ENCODE data around the gene ST3GAL5.
"Not testable (repeated sequence)": the region's sequence is repeated elsewhere in the genome, so short reads cannot be mapped to it uniquely, and the experiment has no call there.

Gene ST3GAL5

GRCh38 chr2:85886141-85886540 is 2.6 kb downstream of the ST3GAL5 start:
- Mint-ChIP-seq H3K36me3 (ENCODE audit: low read depth) (peaks cover 14% of the 10 kb centered on the region), H3K4me3 (no peak overlapping the region), H3K4me1 (peaks cover 41% of the 10 kb centered on the region), H3K9me3 (peaks cover 21% of the 10 kb centered on the region), H3K27me3 (ENCODE audit: low read depth, poor library complexity) (peaks cover 33% of the 10 kb centered on the region), H3K27ac (no peak overlapping the region)
- DNase-seq, result no peak
- TF ChIP-seq, protein P1, sequence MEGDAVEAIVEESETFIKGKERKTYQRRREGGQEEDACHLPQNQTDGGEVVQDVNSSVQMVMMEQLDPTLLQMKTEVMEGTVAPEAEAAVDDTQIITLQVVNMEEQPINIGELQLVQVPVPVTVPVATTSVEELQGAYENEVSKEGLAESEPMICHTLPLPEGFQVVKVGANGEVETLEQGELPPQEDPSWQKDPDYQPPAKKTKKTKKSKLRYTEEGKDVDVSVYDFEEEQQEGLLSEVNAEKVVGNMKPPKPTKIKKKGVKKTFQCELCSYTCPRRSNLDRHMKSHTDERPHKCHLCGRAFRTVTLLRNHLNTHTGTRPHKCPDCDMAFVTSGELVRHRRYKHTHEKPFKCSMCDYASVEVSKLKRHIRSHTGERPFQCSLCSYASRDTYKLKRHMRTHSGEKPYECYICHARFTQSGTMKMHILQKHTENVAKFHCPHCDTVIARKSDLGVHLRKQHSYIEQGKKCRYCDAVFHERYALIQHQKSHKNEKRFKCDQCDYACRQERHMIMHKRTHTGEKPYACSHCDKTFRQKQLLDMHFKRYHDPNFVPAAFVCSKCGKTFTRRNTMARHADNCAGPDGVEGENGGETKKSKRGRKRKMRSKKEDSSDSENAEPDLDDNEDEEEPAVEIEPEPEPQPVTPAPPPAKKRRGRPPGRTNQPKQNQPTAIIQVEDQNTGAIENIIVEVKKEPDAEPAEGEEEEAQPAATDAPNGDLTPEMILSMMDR (IDR thresholded peaks at IDR 0.05), result no peak

- Mint-ChIP-seq H3K36me3 (ENCODE audit: low read depth) (peaks cover 20% of the 10 kb centered on the region), H3K9me3 (peaks cover 25% of the 10 kb centered on the region), H3K27me3 (ENCODE audit: low read depth, poor library complexity) (peaks cover 21% of the 10 kb centered on the region), H3K4me1 (peaks cover 18% of the 10 kb centered on the region)
- H3K27ac Mint-ChIP-seq, H3K4me3 Mint-ChIP-seq, DNase-seq: not testable (repeated sequence)
Observed at GRCh38 chr2:85881781-85882180, 7.0 kb downstream of the ST3GAL5 start.

- Mint-ChIP-seq H3K36me3 (ENCODE audit: low read depth) (peaks cover 20% of the 10 kb centered on the region), H3K9me3 (peaks cover 25% of the 10 kb centered on the region), H3K27me3 (ENCODE audit: low read depth, poor library complexity) (peaks cover 15% of the 10 kb centered on the region)
- not testable (repeated sequence) for H3K27ac Mint-ChIP-seq, DNase-seq, H3K4me1 Mint-ChIP-seq, H3K4me3 Mint-ChIP-seq
Observed at GRCh38 chr2:85880716-85881328, 8.0 kb downstream of the ST3GAL5 start.

- H3K4me3 Mint-ChIP-seq, result no peak overlapping the region
- DNase-seq, result no peak
Observed at GRCh38 chr2:85878719-85879370, 9.9 kb downstream of the ST3GAL5 start.

GRCh38 chr2:85875350-85876050 is 13.3 kb downstream of the ST3GAL5 start:
- Mint-ChIP-seq H3K27me3 (ENCODE audit: low read depth, poor library complexity) (peaks cover 11% of the 10 kb centered on the region), H3K36me3 (ENCODE audit: low read depth) (peaks cover 5% of the 10 kb centered on the region), H3K4me1 (peaks cover 34% of the 10 kb centered on the region), H3K27ac (no peak overlapping the region), H3K9me3 (no peaks in the 10 kb centered on the region), H3K4me3 (no peak overlapping the region)
- no peak for DNase-seq
- TF ChIP-seq, protein P1 (IDR thresholded peaks at IDR 0.05), result no peak

More at GRCh38 chr2:85878719-85879370, 9.9 kb downstream of the ST3GAL5 start:
- Mint-ChIP-seq H3K36me3 (ENCODE audit: low read depth) (peaks cover 20% of the 10 kb centered on the region), H3K9me3 (peaks cover 25% of the 10 kb centered on the region), H3K27me3 (ENCODE audit: low read depth, poor library complexity) (peaks cover 16% of the 10 kb centered on the region), H3K27ac (no peak overlapping the region), H3K4me1 (peaks cover 15% of the 10 kb centered on the region)
- TF ChIP-seq, protein P1 (IDR thresholded peaks at IDR 0.05), result no peak

DNA sequence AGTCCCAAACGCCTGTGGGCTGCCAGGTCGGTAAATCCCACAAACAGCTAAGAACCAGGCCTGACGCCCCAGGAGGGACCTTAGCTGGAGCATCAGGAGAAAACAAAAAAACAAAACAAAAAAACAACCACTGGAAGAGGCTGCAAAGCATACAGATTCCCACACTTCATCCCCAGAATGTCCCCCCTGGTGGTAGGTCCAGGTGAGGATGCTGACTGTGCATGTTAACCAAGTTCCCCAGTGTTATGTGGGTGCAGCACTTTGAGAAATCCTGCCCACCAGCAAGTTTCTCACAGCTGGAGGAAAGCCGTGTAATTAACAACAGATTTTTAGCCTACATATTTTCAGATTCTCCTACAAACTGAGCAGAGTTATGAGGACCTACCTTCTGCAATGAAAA is 15.1 kb downstream of the ST3GAL5 start:
- Mint-ChIP-seq H3K27me3 (ENCODE audit: low read depth, poor library complexity) (peaks cover 11% of the 10 kb centered on the region), H3K4me3 (no peak overlapping the region), H3K27ac (no peak overlapping the region), H3K36me3 (ENCODE audit: low read depth) (peaks cover 5% of the 10 kb centered on the region), H3K9me3 (no peaks in the 10 kb centered on the region), H3K4me1 (peaks cover 45% of the 10 kb centered on the region)
- TF ChIP-seq, protein P1 (IDR thresholded peaks at IDR 0.05), result peak; percentile 6
- no peak for DNase-seq
